Activated T-helper 1 cell treated with anti-CD3 and anti-CD28 coated beads, Interleukin-2, amount 50 U/mL, for 16 hours (primary cell): ENCODE data around the gene OXER1.

ENCODE experiments used
- DNase-seq, 2 donors: peaks; one replicate each; pipeline ENCODE4 v3.0.0-alpha.2; 2020; ENCODE audit warnings: low read depth in 1 of 2, low spot score in 1 of 2

The OXER1 gene

DNA sequence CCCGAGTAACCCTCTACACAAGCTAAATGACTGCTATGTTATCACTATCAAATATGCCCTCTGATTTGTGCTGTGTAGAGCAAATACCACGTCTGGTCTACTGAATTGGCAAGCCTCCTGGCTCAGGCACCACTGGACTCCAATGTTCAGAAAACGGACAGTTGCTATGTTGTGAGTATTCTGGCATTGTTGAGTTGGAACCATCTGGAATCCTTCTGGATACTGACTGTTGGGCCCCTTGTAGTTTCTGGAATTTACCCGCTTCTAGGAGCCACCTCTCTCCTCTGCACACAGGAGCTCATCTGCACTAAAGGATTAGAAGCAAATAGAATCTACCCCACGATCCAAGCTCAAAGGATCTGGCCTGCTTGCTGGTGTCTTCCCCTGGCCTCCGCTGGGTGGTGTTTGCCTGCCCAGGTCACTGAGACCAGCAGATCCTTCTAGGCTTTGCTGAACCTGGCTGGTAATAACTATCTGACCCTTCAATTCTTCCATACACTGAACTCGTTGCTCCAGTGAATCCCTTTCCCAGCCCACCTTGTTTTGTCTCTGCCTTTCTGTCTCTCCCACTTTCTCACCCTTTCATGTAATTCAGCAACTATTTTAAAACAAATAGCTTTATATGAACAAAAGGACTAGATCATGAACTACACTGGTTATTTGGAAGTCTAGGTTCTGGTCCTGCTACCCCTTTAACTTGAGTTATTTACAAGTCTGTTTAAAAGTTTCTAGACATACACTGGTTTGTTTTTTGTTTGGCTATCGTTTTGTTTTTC is 30.5 kb upstream of the OXER1 start:
- DNase-seq: no peak

- DNase-seq: no peak
Measured at GRCh38 chr2:42793334-42794270, 29.7 kb upstream of the OXER1 start.

- DNase-seq: no peak
Measured at GRCh38 chr2:42792583-42793333, 28.8 kb upstream of the OXER1 start, which contains the start of gene HAAO. Gene HAAO, minus strand, starts transcription at chr2:42792583. Its CDS starts 47 bp downstream, at chr2:42792536.

- DNase-seq: no peak
Measured at GRCh38 chr2:42792087-42792582, 28.2 kb upstream of the OXER1 start.

- no peak for DNase-seq
Measured at GRCh38 chr2:42791606-42792005, 27.7 kb upstream of the OXER1 start.

GRCh38 chr2:42789751-42790150 is 25.8 kb upstream of the OXER1 start:
- no peak for DNase-seq

- DNase-seq: no peak
Measured at GRCh38 chr2:42788882-42789281, 24.9 kb upstream of the OXER1 start.

- DNase-seq: no peak
Measured at GRCh38 chr2:42788478-42788793, 24.5 kb upstream of the OXER1 start.

- DNase-seq: no peak
Measured at GRCh38 chr2:42787788-42788477, 24.0 kb upstream of the OXER1 start.

DNA sequence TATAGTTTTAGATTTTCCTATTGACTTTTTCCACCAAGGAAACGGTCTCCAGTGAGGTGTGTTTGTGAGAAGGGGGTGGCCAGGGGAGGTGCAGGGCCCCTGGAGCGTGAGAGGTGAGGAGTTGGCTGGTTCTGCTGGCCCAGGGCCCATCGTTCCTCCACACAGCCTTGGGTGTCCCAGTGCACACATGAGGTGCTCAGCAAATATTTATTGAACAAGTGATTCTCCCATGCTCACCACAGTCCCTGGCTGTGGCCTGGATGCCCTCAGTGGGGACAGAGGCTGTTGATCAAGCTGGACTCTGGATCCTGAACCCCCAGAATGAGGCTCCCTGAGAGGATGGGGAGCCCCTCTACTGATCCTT is 23.5 kb upstream of the OXER1 start:
- no peak for DNase-seq

DNA sequence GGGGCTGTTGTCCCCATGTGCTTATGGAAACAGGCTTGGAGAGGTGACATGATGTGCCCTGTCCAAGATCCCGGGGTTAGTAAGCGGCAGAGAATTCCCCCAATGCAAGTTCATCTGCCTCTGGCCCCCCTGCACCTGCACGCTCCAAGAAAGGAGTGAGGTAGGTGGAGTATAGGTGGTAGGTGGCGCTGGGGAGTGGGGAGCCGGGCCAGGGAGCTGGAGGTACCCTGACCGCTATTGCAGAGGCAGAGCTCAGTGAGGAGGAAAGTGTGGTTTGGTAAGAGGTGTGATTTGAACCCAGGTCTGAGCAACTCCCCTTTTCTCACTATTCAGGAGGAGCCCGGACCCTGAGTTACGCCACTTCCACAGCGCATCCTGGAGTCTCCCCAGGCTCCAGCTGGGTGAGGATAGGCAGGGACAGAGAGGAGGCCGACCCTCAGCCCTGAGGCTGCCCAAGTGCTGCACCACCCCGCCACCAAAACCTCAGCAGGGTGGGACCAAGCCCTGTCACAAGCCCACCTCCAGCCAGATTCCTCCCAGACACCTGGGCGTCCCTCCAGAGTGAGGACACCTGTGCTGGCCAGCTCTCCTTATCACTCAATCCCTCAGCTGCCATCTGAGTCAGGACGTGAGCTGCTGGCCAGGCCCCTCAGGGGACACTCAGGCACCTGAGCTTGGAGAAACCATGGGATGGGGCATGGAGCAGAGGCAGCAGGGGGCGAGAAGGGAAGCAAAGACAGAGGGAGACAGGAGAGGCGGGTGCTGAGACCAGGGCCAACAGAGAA is 22.8 kb upstream of the OXER1 start:
- no peak for DNase-seq

GRCh38 chr2:42784204-42784880 is 20.4 kb upstream of the OXER1 start:
- no peak for DNase-seq

- DNase-seq: no peak
Measured at GRCh38 chr2:42783511-42783910, 19.6 kb upstream of the OXER1 start.

DNA sequence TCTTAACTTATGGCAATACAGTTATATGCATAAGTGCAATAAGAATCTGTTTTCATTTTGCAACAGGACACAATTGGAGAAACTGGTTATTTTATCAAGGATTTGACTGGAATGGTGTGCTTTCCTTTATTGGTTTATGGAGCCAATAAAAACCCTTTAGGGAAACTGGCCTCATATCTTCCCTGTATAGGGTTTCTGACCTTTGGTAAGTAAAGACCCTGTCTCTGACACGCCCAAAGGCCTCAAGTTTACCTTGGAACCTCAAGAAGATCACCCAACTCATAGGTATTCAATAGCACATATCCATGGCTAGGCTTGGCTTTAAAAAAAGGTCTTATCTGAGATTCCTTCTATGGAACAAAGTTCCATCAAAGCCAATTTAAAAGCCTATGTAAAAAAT is 17.2 kb upstream of the OXER1 start:
- no peak for DNase-seq

DNA sequence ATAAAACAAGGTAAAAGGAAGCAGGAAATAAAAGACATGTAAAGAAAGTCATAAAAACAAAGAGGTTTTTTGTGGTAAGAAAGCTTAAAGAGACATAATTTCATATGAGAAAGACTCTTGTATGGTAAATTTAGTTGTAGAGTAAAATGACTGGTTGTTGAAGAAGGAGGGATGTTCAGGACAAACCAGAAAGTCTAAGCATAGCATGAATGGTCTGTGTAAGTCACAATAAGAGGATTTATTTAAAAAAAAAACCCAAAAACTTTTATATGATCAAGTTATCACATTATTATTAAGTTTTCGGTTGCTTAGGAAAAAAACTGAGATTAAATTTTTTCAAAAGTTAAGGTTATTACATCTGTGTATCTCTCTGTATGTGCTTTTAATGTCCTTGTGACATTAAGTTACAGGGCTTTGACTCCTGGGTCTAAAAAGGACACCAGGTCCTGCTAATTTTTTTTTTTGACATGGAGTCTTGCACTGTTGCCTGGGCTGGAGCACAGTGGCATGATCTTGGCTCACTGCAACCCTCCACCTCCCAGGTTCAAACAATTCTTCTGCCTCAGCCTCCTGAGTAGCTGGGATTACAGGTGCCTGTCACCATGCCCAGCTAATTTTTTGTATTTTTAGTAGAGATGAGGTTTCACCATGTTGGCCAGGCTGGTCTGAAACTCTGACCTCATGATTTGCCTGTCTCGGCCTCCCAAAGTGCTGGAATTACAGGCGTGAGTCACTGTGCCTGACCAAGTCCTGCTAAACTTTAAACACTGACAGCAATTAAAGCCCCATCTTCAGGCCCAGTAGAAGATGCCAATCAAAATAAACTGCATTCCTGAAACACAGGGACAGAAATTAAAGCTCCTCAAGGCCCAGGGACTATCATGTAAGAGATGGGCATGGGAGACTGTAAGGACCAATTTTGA is 14.2 kb upstream of the OXER1 start:
- DNase-seq: no peak

GRCh38 chr2:42775810-42776209 is 11.9 kb upstream of the OXER1 start:
- DNase-seq: no peak

DNA sequence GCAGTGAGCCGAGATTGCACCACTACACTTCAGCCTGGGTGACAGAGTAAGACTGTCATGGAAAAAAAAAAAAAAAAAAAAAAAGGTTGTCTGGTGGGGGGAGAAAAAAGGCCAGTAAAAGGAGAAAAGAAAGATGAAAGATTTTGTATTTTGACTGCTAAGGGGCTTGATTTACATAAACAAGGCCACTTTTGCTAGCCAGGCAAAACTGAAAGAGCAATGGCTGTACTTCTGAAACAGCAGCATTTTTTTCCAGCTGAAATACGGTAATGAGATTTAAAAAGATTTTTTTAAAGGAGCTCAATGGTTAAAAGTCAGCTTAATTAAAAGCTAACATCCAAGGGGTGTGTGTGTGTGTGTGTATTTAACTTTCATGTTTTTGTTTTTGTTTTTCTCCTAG is 11.3 kb upstream of the OXER1 start:
- DNase-seq: no peak

GRCh38 chr2:42771546-42772153 is 7.7 kb upstream of the OXER1 start:
- DNase-seq: no peak
